HG02885 (cell line): Measurements from ENCODE around the gene IL6R.

Experiments used
- ATAC-seq: cut with Tn5 transposase; IDR thresholded peaks from one replicate; pipeline ENCODE4 v1.9.1; 2021; ENCODE audit warnings: mild to moderate bottlenecking; ENCODE audit not compliant: unreplicated experiment, poor library complexity

Gene IL6R

DNA sequence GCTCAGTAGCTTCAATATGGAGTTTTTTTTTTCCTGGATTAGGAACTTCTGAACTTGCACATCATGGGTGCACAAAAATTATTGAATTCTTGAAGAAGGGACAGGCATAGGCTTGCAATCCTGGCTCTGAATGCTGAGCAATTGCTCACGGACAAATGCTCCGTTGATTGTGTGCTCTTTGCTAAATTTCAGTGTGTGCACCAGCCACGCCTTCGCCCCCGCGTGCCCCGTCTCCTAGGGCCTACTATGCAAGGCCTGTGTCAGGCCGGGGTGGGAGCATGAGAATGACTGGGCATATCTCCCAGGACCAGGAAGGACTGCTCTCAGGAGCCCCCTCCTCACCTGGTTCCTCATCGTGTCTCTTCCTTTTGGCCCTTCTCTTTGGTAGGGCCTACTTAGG, 17.4 kb downstream of the IL6R start:
- no peak for ATAC-seq

DNA sequence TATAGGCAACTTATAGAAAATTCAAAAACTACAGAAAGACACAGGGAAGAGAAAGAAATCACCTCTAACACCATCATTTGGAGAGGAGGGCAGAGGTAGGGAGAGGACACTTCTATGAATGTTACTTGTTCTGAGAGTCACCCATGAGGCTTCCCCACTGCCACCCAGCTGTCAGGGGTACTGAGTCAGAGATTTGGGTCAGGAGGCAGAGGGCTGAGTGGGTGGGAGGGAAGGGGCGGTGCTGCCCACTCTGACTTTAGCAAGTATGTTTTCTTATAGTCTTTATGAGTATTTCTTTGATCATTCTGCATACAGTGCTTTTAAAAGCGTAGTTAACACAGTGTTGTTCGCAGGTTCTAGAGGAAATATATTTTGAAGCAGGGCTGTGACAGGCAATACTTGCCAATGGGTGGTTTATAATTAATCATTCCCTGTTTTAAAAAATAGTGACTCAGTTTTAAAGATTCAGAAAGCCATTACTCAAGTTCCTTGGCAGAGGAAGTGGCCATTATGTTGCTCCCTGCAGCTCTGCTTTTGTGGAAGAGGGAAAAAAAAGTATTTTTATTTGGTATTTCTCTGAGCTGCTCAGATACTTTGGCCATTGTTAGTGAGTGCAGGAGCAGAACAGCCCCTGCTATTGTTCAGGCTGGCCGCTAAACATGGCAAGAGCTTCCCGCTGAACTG, 18.3 kb downstream of the IL6R start:
- no peak for ATAC-seq

DNA sequence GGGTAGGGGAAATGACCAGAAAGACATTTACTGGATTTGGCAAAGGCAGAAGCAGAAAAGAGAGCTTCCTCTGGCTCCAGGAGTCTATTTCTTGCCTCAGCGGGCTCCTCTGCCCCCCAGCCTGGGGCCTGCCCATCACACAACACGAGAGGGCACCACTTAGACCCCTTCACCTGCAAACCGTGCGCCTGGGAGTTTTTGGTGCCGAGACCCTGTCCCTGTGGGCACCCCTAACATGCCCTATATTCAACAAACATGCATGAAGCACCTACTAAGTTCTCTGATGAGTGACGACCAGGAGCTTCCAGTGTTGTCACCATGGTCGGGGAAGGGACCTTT, 18.8 kb downstream of the IL6R start:
- ATAC-seq, result no peak

DNA sequence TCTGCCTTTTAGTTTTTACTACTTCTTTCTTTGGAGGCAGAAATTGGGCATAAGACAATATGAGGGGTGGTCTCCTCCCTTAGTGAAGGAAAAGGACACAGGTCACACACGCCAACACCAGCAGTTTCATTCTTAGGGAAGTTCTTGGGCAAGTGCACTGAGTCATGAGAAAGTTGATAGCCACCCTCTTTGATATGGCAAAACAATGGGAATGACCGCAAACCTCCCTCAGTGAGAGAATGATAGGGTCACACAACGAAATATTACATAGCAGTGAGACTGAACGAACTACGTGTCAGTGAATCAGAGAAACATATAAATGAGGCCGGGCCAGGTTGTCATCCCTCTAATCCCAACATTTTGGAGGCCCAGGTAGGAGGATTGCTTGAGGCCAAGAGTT, 20.0 kb downstream of the IL6R start:
- no peak for ATAC-seq

DNA sequence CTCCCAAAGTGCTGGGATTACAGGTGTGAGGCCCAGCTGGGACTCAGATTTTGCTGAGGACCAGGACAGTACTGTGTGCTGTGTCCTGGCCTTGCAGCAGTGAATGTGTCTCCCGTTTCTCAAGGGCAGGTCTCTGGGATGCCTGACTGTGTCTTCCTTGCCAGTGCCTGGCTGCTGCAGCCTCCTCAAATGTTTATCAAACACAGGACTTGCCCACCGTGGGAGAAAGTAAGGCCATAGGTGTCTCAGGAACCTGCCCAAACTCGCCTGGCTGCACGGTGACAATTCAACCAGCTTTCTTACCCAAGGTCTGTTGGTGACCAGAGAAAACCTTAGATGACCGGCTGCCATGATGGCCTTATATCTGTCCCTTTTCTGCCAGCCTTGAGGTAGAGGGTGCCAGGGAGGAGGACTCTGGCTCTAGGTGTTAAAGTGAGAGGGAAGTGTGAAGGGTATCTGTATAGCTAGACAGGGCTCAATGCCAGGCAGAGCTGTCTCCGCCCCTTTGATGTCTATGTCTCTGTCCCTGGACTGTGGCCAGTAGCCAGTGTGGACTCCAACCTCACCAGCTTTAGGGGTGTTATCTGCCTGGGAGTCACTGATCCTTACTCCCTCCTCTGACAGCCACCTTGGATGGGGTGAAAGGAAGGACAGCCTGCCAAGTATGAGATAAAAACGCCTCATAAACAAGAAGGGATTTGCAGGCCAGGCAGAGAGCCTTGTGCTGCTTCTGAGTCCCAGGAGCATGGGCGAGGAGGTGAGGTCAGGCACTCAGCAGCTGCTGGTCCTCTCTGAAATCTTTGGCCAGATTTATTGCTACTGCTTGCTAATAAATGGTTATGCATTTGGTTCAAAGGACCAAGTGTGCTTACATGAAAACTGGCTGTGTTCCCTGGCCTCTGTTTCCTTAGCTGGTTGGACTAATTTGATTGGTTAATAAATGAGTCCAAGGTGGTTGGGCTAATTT, 22.3 kb downstream of the IL6R start:
- no peak for ATAC-seq

DNA sequence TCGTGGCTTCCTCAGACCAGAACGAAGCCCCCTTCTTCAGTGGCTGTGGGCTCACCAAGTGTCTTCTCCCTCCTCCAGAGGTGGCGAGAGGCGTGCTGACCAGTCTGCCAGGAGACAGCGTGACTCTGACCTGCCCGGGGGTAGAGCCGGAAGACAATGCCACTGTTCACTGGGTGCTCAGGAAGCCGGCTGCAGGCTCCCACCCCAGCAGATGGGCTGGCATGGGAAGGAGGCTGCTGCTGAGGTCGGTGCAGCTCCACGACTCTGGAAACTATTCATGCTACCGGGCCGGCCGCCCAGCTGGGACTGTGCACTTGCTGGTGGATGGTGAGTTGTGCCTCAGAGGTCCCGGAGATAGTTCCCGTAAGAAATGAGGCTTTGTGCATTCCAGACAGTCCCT, 24.0 kb downstream of the IL6R start:
- ATAC-seq, result no peak

DNA sequence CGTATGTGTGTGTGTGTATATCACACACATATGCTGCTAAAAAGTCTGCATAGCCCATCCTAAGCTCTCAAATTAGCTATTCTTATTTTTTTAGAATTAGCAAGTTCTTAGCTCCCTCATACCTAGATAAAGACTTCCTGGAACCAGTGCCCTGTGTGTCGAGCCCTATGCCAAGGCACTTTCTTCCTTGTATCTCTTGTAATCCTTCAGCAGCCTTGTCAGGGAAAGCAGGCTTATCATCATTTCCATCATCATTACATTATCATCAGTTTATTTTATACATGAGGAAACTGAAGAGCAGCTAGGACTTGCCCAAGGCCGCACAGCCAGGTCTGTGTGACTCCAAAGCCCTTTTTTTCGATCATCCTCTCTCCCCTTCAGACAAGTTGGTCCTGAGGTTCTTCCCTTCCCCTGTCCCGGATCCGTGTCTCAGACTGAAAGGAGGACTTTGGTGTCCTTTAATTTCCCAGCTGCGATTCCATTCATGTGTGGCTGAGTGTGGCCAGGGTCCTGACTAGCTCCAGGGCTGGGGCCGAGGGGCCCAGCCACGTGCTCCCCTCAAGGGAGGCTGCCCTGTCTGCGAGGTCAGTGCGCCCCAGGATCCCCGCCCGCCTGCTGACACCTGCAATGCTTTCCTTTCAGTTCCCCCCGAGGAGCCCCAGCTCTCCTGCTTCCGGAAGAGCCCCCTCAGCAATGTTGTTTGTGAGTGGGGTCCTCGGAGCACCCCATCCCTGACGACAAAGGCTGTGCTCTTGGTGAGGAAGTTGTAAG, 24.9 kb downstream of the IL6R start:
- no peak for ATAC-seq

DNA sequence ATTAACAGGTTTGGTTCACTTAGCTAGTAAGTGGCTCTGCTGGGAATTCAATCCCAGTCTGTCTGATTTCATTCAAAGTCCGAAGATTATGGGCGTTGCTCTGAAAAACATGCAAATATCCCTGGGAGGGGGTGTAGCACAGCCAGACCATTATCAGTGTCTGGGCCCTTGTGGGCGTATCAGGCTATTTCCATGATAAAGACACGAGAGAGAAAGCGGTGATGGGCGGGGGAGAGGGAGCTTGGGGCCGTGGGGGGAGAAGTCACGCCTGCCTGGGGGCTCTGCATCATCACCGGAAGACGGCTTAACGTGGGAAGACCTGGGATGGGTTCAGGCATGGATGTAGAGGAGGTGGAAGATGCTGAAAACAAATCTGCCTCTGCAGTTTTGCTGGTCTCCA, 25.8 kb downstream of the IL6R start:
- no peak for ATAC-seq

DNA sequence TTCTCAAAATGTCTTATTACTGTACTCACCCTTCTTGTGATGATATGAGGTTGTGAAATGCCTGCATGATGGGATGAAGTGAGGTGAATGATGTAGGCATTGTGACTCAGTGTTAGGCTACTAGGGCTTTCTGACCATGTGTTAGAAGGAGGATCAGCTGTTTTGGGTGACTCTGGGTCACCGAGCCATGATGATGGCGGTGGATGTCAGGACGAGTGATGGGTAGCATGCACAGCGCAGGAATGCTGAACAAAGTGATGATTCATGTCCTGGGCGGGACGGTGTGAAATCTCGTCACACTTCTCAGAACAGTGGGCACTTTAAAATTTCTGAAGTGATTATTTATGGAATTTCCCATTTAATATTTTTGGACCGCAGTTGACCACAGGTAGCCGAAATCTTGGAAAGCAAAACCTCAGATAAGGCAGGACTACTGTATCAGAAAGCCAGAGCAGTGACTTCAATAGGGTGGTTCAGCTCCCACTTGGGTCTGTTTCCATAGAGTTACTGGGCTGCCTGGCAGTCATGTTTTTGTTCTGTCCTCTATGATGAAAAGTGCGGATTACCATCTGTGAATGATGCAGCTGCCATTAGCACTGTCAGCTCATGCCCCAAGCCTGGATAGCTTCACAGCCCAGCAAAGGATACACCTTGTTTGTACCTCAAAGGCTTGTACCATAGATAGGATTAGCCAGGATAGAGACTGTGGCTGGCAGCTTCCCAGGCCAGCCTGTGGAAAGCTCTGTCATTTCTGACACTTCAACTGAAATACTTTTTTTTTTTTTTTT, 26.6 kb downstream of the IL6R start:
- no peak for ATAC-seq

DNA sequence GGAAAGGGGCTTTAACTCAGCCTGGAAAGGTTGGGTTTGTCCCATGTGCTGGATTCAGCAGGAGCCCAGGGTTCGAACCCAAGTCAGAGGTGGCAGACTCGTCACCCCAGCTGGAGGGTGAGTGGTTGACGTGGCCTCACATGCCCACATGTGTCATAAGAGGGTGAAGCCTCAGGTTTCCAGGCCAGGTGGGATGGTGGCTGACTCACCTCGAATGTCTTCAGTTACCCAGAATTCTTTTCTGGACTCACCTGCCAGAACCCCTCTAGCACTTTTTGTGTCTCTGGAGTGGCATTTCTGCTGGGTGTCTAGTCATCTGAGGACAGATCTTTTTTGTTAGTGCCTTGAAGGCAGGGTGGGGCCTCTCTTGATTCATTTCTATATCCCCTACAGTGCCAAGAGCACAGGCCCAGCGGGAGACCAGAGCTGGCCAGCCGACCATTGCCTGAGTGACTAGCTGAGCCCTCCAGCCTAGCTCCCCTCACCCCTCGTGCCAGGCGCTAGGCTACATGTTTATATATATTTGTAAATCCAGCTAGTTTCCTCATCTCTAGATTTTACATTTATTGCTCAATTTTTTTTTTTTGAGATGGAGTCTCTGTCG, 28.1 kb downstream of the IL6R start:
- no peak for ATAC-seq

DNA sequence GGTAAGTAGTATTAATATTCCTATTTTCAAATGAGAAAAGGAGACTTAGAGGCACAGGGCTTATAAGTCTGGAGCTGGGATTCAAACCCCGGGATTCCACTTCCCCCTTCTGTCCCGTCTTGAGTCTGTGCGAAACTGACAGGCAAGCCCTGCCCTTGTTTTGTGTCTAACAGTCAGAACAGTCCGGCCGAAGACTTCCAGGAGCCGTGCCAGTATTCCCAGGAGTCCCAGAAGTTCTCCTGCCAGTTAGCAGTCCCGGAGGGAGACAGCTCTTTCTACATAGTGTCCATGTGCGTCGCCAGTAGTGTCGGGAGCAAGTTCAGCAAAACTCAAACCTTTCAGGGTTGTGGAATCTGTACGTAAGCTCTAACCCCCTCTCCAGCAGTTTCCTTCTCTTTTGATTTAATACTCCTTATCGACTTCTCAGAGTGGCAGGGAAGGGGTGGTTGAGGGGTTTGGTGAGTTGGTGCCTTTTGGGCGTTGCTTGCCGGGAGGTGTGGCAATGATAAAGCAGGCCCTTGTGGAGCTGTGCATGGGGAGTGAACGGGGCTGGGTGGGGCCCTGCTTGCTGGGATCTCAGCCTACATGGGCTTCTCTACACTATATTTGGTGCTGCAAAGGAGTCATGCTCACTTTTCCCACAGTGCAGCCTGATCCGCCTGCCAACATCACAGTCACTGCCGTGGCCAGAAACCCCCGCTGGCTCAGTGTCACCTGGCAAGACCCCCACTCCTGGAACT, 29.4 kb downstream of the IL6R start:
- no peak for ATAC-seq

DNA sequence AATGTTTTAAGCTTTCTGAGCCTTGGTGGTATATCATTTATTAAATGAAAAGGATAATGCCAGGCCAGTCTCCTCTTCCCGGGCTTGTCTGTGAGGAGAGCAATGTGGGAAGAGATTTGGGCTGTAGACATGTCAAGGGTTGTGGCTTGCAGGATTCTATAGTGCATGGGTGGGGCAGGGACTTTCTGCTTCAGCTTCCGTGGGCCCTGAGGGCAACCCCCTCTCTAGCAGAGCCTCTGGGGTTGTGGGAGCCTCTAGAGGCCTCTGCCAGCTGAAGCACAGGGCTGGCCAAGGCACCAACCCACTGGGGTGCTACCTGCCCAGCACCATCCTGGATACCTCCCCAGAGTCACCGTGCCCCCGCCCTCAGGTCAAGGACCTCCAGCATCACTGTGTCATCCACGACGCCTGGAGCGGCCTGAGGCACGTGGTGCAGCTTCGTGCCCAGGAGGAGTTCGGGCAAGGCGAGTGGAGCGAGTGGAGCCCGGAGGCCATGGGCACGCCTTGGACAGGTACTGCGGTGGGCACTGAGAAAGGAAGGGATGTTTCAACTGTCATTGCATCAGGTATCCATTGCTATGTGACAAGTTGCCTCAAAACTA, 30.6 kb downstream of the IL6R start:
- no peak for ATAC-seq

DNA sequence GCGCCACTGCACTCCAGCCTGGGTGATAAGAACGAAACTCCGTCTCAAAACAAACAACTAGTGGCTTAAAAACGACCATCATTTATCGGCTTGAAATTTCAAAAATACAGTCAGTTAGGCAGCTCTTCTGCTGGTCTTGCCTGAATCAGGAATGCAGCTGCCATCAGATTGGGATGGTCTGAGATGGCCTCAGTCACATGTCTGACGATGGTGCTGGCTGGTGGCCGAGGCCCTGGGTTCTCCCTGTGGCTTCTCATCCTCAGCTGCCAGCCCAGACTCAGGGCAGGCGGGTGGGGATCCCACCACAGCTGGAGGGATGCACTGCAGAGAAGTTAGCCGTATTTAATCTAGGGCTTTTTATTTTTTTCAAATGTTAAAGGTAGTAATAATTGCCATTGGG, 31.3 kb downstream of the IL6R start:
- ATAC-seq, result no peak

DNA sequence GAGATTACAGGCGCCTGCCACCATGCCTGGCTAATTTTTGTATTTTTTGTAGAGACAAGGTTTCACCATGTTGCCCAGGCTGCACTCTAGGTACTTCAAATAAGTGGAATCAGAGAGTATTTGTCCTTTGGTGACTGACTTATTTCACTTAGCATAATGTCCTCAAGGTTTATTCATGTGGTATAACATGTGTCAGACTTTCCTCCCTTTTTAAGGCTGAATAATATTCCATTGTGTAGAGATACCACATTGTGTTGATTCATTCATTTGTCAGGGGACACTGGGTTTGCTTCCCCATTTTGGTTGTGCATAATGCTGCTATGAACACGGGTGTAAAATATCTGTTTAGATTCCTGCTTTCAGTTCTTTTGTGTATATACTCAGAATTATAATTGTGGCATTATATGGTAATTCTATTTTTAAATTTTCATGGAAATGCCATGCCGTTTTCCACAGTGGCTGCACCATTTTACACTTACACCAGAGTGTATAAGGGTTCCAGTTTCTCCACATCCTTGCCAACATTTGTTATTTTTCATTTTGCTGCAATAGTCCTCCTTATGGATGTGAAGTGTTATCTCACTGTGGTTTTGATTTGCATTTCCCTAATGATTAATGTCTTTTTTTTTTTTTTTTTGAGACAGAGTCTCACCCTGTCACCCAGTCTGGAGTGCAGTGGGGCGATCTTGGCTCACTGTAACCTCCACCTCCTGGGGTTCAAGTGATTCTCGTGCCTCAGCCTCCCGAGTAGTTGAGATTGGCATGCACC, 35.1 kb downstream of the IL6R start:
- ATAC-seq, result no peak

DNA sequence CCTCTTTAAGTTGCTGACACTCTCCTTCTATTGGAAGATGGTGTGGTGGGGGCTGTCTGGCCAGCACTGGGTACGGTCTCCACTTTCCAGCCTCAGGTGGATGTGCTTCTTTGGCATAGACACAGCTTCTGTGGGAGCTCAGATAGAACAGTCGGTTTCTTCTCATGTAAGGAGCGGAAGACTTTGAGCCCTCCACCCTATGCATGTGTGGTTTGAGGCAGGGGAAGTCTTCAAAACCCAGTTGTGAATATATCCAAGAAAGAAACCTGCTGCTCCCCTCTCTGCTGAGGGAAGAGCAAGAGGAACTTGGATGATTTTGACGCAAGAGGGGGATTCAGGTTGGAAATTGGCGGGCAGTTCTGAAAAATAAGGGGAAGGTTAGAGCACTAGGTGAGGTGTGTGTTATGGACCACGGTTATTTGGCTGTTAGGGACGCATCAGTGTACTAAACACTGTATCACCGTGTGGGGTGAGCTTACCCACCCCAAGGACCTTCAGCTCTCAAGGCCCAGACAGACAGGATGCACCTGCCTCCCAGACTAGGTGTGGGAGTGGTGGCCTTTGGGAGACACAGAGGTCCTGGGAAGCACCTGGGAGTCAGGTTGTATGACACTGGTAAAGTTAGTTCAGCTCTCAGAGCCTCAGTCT, 36.2 kb downstream of the IL6R start:
- no peak for ATAC-seq

DNA sequence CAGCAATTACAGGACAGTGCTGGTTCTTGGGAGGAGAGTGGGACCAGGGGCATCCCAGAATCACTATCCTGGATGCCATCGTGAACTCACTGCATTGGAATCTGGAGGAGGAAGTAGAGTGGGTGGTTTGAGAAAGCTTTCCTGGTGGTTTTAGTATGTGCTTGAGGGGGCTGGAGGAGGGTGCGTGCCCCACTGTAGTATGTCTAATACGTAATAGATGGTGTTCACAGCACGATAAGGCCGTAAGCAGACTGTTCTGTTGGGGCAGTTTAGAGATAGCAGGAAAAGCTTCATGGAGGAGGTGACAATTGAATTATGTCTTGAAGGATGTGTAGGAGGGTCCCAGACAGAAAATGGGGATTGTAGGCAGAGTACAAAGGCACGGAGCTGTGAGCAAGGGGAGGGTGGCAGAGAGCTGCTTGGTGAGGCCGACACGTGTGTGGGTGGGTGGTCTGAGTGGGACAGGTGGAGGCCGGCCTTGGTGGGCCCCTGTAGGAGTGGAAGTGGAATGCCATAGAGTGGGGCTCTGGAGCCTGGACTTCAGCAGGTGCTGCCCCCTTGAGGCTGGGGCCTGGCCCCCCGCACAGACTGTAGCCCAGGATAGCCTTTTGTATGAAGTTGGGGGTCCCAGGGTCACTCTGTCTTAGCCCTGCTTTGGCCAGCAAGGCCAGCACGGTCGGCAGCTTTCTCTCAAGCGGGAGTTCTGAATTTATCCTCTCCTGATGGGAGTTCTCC, 37.0 kb downstream of the IL6R start:
- no peak for ATAC-seq
